NCI-H1436 (cell line): ENCODE data around the gene AXIN1.
"Not testable (repeated sequence)": the region's sequence is repeated elsewhere in the genome, so short reads cannot be mapped to it uniquely, and the experiment has no call there.

ENCODE experiments used
- DNase-seq: peaks from one replicate; lab custom pipeline; 2025; lab: John Stamatoyannopoulos, UW

AXIN1 gene

DNA sequence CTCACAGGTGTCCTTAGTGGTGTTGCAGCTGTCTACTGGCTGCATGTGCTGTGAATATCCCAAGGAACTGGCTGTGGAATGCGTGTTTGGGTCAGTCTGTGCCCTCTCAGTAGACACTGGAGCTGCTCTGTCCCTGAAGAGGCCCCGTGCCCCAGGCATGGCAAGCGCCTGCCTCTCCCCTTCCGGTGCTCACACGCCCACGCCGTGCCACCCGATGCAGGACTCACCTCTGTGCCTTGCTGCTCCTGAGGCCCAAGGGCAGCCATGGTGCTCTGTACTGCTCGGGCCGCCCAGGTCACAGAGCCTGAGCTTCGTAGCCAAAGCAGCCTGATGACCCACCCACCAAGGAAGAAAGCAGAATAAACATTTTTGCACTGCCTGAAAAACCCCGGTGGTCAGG, 86.8 kb downstream of the AXIN1 start:
- DNase-seq, result no peak

- DNase-seq, result no peak
These were observed 87.5 kb downstream of the AXIN1 start for GRCh38 chr16:265002-265529.

DNA sequence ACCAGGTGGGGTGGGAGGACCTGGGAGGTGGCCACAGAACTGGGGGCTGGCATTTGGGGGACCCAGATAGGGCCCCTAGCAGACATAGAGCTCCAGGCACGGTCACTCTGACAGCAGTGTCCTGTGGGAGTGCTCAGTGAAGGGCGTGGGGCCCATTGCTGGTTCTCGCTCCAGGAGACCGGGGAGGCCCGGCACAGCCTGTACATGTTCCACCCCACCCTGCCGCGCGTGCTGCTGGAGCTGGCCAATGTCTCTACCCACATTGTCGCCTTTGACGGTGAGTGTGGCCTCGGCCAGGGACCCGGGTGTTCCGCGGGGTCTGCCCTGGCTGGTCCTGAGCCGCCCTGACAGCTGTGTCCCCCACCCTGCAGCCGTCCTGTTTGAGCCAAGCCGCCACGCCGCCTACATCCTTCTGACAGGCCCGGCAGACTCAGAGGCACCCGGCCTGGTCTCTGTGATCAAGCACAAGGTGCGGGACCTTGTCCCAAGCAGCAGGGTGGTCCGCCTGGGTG, 88.0 kb downstream of the AXIN1 start:
- no peak for DNase-seq

GRCh38 chr16:263944-264343, 88.6 kb downstream of the AXIN1 start:
- no peak for DNase-seq

DNA sequence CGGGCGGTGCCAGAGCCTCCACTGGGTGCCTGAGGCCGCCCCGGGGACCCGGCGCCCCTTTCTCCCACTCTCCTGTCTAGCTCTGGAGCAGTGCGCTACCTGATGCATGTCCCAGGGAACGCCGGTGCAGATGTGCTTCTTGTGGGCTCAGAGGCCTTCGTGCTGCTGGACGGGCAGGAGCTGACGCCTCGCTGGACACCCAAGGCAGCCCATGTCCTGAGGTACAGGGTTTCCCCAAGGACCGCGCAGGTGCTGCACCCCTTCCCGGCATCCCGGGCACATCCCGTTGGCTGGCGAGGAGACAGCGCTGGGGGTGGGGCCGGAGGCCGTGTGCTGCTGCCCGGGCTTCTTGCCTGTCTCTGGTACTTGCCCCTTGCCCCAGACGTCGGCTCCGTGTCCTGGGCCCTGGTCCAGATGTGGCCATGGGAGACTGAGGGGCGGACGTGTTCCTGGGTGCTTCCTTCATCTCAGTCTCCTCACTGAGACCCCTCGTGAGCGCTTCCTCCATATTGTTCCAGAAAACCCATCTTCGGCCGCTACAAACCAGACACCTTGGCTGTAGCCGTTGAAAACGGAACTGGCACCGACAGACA, 89.2 kb downstream of the AXIN1 start:
- no peak for DNase-seq

- DNase-seq, result no peak
These were observed 90.3 kb downstream of the AXIN1 start for GRCh38 chr16:262121-262745.

DNA sequence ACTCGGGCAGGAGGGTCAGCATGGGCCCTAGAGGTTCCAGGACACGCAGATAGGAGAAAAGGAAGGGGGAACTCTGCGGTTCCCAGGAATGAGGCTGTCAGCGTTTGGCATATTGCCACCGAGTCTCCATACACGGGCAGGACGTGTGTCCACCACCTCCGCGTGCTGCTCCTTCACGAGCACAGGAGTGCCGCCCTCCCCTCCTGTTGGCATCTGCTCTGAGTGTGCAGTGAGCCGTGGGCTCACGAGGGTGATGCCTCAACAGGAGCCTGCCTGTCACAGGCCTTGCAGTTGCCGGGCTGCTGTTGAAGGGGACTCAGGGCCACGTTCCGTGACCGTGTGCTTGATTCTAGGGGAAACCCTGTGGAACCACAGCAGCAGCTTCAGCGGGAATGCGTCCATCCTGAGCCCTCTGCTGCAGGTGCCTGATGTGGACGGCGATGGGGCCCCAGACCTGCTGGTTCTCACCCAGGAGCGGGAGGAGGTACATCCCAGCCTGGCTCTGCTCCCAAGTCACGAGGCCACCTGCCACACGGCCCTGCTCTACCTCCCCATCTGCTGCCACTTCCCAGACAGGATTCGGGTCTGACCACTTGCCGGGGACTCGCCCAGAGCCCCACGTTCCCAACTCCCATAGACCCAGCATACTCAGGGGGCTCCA, 91.4 kb downstream of the AXIN1 start:
- no peak for DNase-seq

- no peak for DNase-seq
These were observed 92.2 kb downstream of the AXIN1 start for GRCh38 chr16:260326-260725.

- no peak for DNase-seq
These were observed 92.7 kb downstream of the AXIN1 start for GRCh38 chr16:259814-260253.

- no peak for DNase-seq
These were observed 93.3 kb downstream of the AXIN1 start for GRCh38 chr16:259226-259625.

- not testable (repeated sequence) for DNase-seq
These were observed 94.4 kb downstream of the AXIN1 start for GRCh38 chr16:258091-258490.

DNA sequence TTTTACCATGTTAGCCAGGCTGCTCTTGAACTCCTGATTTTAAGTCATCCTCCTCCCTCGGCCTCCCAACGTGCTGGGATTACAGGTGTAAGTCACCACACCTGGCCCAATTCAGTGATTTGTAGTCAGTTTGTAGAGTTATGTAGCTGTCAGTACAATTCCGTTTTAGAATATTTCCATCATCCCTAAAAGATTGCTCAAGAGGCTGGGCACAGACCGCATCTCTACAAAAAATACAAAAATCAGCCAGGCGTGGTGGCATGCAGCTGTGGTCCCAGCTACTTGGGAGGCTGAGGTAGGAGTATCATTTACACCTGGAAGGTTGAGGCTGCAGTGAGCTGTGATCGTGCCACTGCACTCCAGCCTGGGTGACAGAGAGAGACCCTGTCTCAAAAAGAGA, 97.3 kb downstream of the AXIN1 start:
- no peak for DNase-seq

- DNase-seq, result no peak
These were observed 98.1 kb downstream of the AXIN1 start for GRCh38 chr16:254461-254860.

- no peak for DNase-seq
These were observed 98.7 kb downstream of the AXIN1 start for GRCh38 chr16:253833-254232.

DNA sequence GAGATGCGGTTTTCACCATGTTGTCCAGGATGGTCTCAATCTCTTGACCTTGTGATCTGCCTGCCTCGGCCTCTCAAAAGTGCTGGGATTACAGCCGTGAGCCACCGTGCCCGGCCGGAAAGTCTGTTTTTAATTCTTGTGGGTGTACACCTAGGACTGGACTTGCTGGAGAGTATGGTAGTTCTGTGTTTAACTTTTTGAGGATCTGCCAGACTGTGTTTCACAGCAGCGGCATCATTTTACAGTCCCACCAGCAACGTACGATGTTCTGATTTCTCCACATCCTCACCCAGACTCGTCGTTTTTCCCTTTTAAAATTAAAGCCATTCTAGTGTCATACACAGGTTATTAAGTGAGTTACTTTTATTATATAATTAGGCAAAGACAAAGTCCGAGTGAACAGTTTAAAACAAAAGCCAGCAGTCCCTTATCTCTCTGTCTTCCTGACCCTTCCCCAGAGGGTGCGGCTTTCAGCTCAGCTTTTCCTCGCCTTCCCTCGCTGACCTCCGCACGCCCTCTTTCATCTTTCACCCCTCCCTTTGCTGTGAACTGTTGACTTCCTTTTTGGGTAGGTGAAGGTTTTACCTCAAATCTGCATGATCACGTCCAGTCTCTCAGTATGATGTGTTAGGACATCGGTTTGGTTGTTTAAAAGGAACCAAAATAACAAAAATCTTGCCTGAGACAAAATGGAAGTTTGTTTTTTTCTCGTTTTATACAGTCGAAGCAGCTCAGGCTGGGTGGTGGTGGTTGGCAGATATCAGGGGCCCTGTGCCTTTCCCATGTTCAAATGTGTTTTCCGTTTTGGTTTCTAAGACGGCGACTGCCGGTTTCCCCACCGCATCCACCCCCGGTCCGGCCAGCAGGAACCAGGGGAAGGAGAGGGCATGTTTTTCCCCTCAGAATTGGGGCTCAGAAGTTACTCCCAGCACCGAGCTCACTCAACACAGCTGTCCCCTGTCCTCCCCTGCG, 99.9 kb downstream of the AXIN1 start:
- no peak for DNase-seq

DNA sequence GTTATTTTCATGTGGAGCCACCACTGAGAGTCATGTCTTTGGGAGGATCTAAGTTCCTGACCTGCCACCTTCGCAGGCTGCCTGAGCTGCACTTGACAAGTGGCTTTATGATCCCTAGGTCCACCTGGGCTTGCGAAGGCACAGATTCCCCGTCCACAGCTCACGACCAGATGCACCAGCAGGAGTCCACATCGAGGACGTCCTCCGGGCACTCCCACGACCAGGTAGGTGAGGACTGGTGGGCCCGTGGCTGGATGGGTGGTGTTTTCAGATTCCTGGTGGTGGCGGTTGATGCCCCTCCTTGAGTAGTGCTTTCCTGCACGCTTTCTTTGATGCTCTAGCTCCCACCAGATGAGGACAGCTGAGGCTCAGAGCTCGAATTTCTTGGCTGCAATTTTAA, 103.1 kb downstream of the AXIN1 start:
- no peak for DNase-seq

DNA sequence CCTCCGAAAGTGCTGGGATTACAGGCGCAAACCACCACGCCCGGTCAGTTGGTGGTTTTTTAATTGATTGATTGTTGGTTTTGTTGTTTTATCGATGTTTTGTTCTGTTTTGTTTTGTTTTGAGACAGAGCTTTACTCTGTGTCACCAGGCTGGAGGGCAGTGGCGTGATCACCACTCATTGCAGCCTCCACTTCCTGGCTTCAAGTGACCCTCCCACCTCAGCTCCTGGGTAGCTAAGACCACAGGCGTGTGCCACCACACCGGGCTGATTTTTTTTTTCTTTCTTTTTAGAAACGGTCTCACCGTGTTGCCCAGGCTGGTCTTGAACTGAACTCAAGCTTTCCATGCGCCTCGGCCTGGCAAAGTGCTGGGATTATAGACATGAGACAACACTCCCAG, 105.5 kb downstream of the AXIN1 start:
- no peak for DNase-seq

- no peak for DNase-seq
These were observed 107.4 kb downstream of the AXIN1 start for GRCh38 chr16:245105-245504.

DNA sequence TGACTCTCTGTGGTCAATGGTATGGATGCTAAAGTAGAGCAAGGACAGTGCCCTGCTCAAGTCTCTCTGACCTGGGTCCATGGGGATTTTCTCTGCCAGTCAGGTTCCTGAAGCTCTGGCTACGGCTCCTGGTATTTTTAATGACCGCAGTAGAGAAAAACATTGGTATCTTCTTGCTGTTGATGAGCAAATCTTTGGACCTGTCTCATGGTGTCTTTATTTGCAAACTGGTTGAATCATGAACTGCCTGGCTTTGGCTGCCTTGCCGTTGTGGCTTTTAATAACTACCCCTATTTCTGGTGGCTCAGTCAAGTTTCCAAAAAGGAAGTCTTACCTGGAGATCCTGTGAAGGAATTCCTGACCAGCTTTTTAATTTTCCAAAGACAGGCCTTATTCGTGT, 109.2 kb downstream of the AXIN1 start:
- DNase-seq, result no peak

DNA sequence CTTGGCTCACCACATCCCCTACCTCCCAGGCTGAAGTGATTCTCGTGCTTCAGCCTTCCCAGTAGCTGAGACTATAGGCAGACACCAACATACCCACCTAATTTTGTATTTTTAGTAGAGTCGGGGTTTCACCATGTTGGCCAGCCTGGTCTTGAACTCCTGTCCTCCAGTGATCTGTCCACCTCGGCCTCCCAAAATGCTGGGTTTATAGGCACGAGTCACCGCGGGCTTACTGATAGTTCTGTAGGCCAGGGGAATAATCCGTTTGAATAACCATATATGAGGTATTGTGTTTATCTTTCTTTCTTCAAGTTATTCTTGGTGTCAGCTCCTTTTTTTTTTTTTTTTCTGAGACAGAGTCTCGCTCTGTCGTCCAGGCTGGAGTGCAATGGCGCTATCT, 110.2 kb downstream of the AXIN1 start:
- no peak for DNase-seq

DNA sequence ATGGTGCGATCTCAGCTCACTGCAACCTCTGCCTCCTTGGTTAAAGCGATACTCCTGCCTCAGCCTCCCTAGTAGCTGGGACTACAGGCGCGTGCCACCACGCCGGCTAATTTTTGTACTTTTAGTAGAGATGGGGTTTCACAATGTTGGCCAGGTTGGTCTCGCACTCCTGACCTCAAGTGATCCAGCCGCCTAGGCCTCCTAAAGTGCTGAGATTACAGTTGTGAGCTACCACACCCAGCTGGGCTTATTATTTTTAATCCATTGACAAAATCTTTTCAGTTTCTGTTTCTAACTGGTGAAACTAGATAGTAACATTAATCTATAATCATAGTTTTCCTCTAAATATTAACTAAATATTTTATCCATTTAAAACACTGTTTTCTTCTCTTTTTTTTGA, 112.0 kb downstream of the AXIN1 start:
- DNase-seq, result no peak

GRCh38 chr16:239948-240277, 112.6 kb downstream of the AXIN1 start:
- no peak for DNase-seq
